GM12878 (cell line): ENCODE data around the gene NF1. TPM values are rescaled to one million over a fixed set of nuclear protein-coding genes. Genes with fewer than 3 reads are reported as not detected.

Experiments used
- ATAC-seq: fragments of 200-7000 bp; cut with Tn5 transposase; 3 replicates; pipeline ENCODE4 v1.9.1; 2020; ENCODE audit warnings: mild to moderate bottlenecking, moderate library complexity
- BruUV-seq: library from RNA; stranded (reverse); fragments of 400-500 nt; replicated peaks from 2 replicates; lab custom pipeline; 2021; lab: Mats Ljungman, UMichigan
- CTCF ChIA-PET: fragments of 300-600 bp; sonication (Branson Sonifier 250); formaldehyde crosslinking; extraction: SDS; loops from one replicate; lab custom pipeline; 2021; ENCODE audit warnings: inconsistent platforms; lab: Yijun Ruan, JAX
- POLR2A ChIA-PET: fragments of 350-600 bp; formaldehyde crosslinking; extraction: SDS; loops from one replicate; lab custom pipeline; 2021; ENCODE audit warnings: inconsistent platforms; lab: Charles Lee
- RAD21 ChIA-PET: fragments of 300-600 bp; sonication (Branson Sonifier 250); formaldehyde crosslinking; loops from one replicate; lab custom pipeline; 2023; ENCODE audit warnings: antibody characterized with exemption; ENCODE audit not compliant: unreplicated experiment; lab: Charles Lee
- SMC1A ChIA-PET: fragments of 300-600 bp; sonication (Branson Sonifier 250); formaldehyde crosslinking; loops from one replicate; lab custom pipeline; 2023; ENCODE audit not compliant: unreplicated experiment, uncharacterized antibody; lab: Charles Lee
- DNase-seq: peaks from one replicate; pipeline ENCODE4 v3.0.0-alpha.2; 2011; ENCODE audit warnings: low read depth, low spot score
- FAIRE-seq: peaks from 3 replicates; lab custom pipeline; 2011; peaks lifted over from hg19 to GRCh38; lab: Jason Lieb, UNC
- H2AFZ ChIP-seq: 2 replicates; pipeline ENCODE4 v1.6.0; 2011; ENCODE audit warnings: low read depth, low read length, control low read depth; ENCODE audit not compliant: control insufficient read depth
- H3K27ac ChIP-seq: 2 replicates; pipeline ENCODE4 v1.5.1; 2011; ENCODE audit warnings: control low read depth; ENCODE audit not compliant: control insufficient read depth, insufficient read depth
- H3K27me3 ChIP-seq, 2 experiments: replicated peaks in 1 of 2; 2 replicates each; pipeline versions ENCODE4 v1.6.0 to v1.6.1; 2011; ENCODE audit warnings: low read length in 1 of 2; ENCODE audit not compliant: control insufficient read depth in 2 of 2, insufficient read depth in 2 of 2
- H3K36me3 ChIP-seq, 2 experiments: 2 replicates each; pipeline ENCODE4 v1.5.1; 2011; ENCODE audit warnings: low read length in 1 of 2; ENCODE audit not compliant: control insufficient read depth in 2 of 2, insufficient read depth in 2 of 2
- H3K4me1 ChIP-seq: 2 replicates; pipeline ENCODE4 v1.6.1; 2011; ENCODE audit warnings: mild to moderate bottlenecking, low read length, moderate library complexity, mixed read lengths; ENCODE audit not compliant: control insufficient read depth, insufficient read depth
- H3K4me2 ChIP-seq: 2 replicates; pipeline ENCODE4 v1.6.0; 2011; ENCODE audit warnings: control low read depth; ENCODE audit not compliant: control insufficient read depth, insufficient read depth
- H3K4me3 ChIP-seq: fragments of 200-600 bp; sonication (generic); 2 replicates; pipeline ENCODE4 v1.5.1; 2016
- H3K79me2 ChIP-seq: 2 replicates; pipeline ENCODE4 v1.6.0; 2011; ENCODE audit warnings: low read length; ENCODE audit not compliant: control insufficient read depth, insufficient read depth
- H3K9ac ChIP-seq: 2 replicates; pipeline ENCODE4 v1.8.0; 2011; ENCODE audit warnings: low read length, control low read depth, mixed read lengths; ENCODE audit not compliant: control insufficient read depth, insufficient read depth
- H3K9me3 ChIP-seq: replicated peaks from 3 replicates; pipeline ENCODE4 v1.5.1; 2011; ENCODE audit warnings: mild to moderate bottlenecking, low read length; ENCODE audit not compliant: control insufficient read depth, insufficient read depth
- H4K20me1 ChIP-seq: 2 replicates; pipeline ENCODE4 v1.6.0; 2011; ENCODE audit not compliant: control insufficient read depth, insufficient read depth
- CBX5 ChIP-seq: sonication (generic); IDR thresholded peaks from 2 replicates; pipeline ENCODE4 v1.6.1; 2016; ENCODE audit warnings: low read depth, moderate library complexity, mild to moderate bottlenecking, inconsistent platforms
- EGR1 ChIP-seq, 2 experiments: IDR thresholded peaks; 1 replicate in 1 of 2; 2 replicates in 1 of 2; pipeline ENCODE4 v1.6.1; 2011 to 2012; ENCODE audit warnings: low read depth in 2 of 2, low read length in 2 of 2, borderline replicate concordance in 1 of 2, mild to moderate bottlenecking in 1 of 2, moderate library complexity in 1 of 2
- FOS ChIP-seq: IDR thresholded peaks from 3 replicates; pipeline ENCODE4 v1.6.1; 2011; ENCODE audit warnings: borderline replicate concordance; ENCODE audit not compliant: insufficient read length; ENCODE audit errors: extremely low read depth
- KDM1A ChIP-seq: fragments of 200-600 bp; sonication (generic); IDR thresholded peaks from 2 replicates; pipeline ENCODE4 v1.6.1; 2016; ENCODE audit warnings: borderline replicate concordance
- MTA2 ChIP-seq: fragments of 450-650 bp; IDR thresholded peaks from 2 replicates; pipeline ENCODE4 v1.6.1; 2016; ENCODE audit warnings: low read depth, mild to moderate bottlenecking, moderate library complexity
- RAD51 ChIP-seq: fragments of 450-650 bp; IDR thresholded peaks from 2 replicates; pipeline ENCODE4 v1.6.1; 2016; ENCODE audit warnings: moderate library complexity, mild to moderate bottlenecking, inconsistent platforms
- RUNX3 ChIP-seq: IDR thresholded peaks from 2 replicates; pipeline ENCODE4 v1.6.1; 2012; ENCODE audit warnings: low read length, inconsistent platforms
- SMAD5 ChIP-seq: IDR thresholded peaks from 2 replicates; pipeline ENCODE4 v1.6.1; 2016; ENCODE audit warnings: antibody characterized with exemption, low read depth
- TARDBP ChIP-seq: IDR thresholded peaks from 2 replicates; pipeline ENCODE4 v1.6.1; 2016; ENCODE audit warnings: borderline replicate concordance
- TCF12 ChIP-seq: IDR thresholded peaks from 2 replicates; pipeline ENCODE4 v1.6.1; 2011; ENCODE audit warnings: low read depth, mild to moderate bottlenecking, low read length
- TCF3 ChIP-seq: IDR thresholded peaks from 2 replicates; pipeline ENCODE4 v1.6.1; 2012; ENCODE audit warnings: low read depth, mild to moderate bottlenecking, low read length, borderline replicate concordance; ENCODE audit not compliant: insufficient read depth
- YBX1 ChIP-seq: fragments of 450-650 bp; IDR thresholded peaks from 2 replicates; pipeline ENCODE4 v1.6.1; 2016; ENCODE audit warnings: antibody characterized with exemption
- ZNF24 ChIP-seq: fragments of 450-650 bp; IDR thresholded peaks from 2 replicates; pipeline ENCODE4 v1.6.1; 2017; ENCODE audit warnings: antibody characterized with exemption, mild to moderate bottlenecking
- WGBS: methylation state at CpG from one replicate; pipeline ENCODE4 v1.1.6; 2016; ENCODE audit warnings: low lambda C conversion rate; ENCODE audit not compliant: insufficient replicate concordance, insufficient coverage; ENCODE audit errors: missing lambda C conversion rate; 5-methylcytosine and 5-hydroxymethylcytosine counted together
- in situ Hi-C: fragments of 300-500 bp; cut with MboI; formaldehyde crosslinking; loops from 9 replicates; pipeline ENCODE4 v1.14.3; 2018; ENCODE audit warnings: mixed read lengths
- intact Hi-C: fragments of 100-400 bp; cut with micrococcal nuclease; formaldehyde crosslinking; loops from one replicate; pipeline ENCODE4 v1.14.2; 2022; ENCODE audit not compliant: unreplicated experiment
- polyA plus RNA-seq, 11 experiments: library from polyadenylated mRNA; depleted of rRNA in 4 of 11; unstranded in 6 of 11; stranded (reverse) in 5 of 11; fragments of >200 nt; fragmentation: Nextera tagmentation in 4 of 11; fragmentation: Illumina TruSeq in 1 of 11; extraction: Ambion mirVana in 4 of 11; extraction: Trizol in 1 of 11; gene quantifications; 1 replicate in 1 of 11; 2 replicates in 10 of 11; pipeline versions ENCODE4 v1.2.1 to v1.2.3, GENCODE V29; 2011 to 2016; ENCODE audit warnings: inconsistent platforms in 2 of 11, missing spikeins in 2 of 11, low read depth in 1 of 11
- total RNA-seq, 4 experiments: library from RNA; depleted of rRNA in 3 of 4; stranded (reverse); fragments of >200 nt in 3 of 4; fragmentation: Illumina TruSeq in 1 of 4; extraction: Trizol in 1 of 4; gene quantifications; 2 replicates each; pipeline versions ENCODE4 v1.2.1 to v1.2.3, GENCODE V29; 2013 to 2021
- TF ChIP-seq, protein P1 (sequence below): fragments of 450-650 bp; formaldehyde crosslinking; IDR thresholded peaks from 2 replicates; pipeline ENCODE4 v1.4.0; 2022; ENCODE audit warnings: mild to moderate bottlenecking, moderate library complexity
- TF ChIP-seq, protein P2 (sequence below): fragments of 450-650 bp; IDR thresholded peaks from 2 replicates; pipeline ENCODE4 v1.6.1; 2017; ENCODE audit warnings: borderline replicate concordance
- TF ChIP-seq, protein P3 (sequence below): IDR thresholded peaks from 2 replicates; pipeline ENCODE4 v1.6.1; 2012; ENCODE audit warnings: low read depth, low read length, improper control_type of control experiment
- TF ChIP-seq, protein P4 (sequence below): fragments of 450-650 bp; IDR thresholded peaks from 2 replicates; pipeline ENCODE4 v1.6.1; 2016; ENCODE audit warnings: mild to moderate bottlenecking

The NF1 gene
- total and polyA plus RNA-seq, 10 of the 15 experiments (the other 5 are each of a cell fraction or from before 2014, with no cell fraction given): 2.5 to 31.8 (median 16.6) TPM

DNA sequence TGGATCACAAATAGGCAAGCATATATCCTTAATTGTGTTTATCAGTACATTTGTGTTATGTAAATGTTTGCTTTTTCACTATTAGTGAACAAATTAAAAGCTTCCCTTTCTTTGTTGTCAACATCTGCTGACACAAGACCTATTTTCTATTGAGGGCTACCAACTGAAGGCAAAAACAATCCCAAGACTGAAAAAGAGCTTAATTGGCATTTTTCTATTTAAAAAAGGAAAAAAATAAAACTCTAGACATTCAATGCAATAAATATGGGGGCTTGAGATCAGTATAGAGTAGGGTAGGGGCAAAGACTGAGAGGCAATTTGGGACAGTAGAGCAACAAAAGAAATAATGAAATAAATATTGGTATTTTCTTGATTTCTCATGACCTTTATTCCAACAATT, 178.0 kb downstream of the NF1 start (continued):
- TF ChIP-seq, protein P1, sequence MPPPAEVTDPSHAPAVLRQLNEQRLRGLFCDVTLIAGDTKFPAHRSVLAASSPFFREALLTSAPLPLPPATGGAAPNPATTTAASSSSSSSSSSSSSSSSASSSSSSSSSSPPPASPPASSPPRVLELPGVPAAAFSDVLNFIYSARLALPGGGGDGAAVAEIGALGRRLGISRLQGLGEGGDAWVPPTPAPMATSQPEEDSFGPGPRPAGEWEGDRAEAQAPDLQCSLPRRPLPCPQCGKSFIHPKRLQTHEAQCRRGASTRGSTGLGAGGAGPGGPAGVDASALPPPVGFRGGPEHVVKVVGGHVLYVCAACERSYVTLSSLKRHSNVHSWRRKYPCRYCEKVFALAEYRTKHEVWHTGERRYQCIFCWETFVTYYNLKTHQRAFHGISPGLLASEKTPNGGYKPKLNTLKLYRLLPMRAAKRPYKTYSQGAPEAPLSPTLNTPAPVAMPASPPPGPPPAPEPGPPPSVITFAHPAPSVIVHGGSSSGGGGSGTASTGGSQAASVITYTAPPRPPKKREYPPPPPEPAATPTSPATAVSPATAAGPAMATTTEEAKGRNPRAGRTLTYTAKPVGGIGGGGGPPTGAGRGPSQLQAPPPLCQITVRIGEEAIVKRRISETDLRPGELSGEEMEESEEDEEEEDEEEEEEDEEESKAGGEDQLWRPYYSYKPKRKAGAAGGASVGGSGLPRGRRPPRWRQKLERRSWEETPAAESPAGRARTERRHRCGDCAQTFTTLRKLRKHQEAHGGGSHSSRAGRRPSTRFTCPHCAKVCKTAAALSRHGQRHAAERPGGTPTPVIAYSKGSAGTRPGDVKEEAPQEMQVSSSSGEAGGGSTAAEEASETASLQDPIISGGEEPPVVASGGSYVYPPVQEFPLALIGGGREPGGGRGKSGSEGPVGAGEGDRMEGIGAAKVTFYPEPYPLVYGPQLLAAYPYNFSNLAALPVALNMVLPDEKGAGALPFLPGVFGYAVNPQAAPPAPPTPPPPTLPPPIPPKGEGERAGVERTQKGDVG (CRISPR knock-in tag): no peak
- no peak for TF ChIP-seq YBX1

DNA sequence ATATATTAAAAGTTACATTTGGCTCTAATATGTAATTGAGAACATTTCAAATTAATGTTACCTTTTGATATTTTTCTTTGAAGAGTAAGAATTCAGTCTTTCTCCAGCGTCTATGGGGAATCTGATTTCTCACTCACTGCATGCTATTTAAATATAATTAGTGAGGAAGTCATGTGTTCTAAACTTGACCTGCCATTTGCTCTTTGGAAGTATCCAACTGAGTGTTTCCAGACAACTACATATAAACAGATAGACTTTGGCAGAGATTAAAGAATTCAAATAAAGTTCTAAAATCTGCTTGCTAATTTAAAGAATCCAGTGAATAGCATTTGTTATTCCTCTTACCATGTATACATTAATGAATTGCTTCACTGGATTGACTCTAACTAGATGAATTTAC, 178.7 kb downstream of the NF1 start:
- Histone ChIP-seq H4K20me1 (no peaks in the 10 kb centered on the region), H3K36me3 (peaks cover 0 to 8% of the 10 kb centered on the region in 2 experiments; a peak in 2 of 4 replicates), H3K9ac (no peak overlapping the region), H3K27ac (no peak overlapping the region), H3K9me3 (no peaks in the 10 kb centered on the region), H3K79me2 (no peaks in the 10 kb centered on the region), H3K4me3 (no peak overlapping the region), H2AFZ (no peak overlapping the region), H3K27me3 (no peaks in the 10 kb centered on the region), H3K4me1 (no peaks in the 10 kb centered on the region), H3K4me2 (no peak overlapping the region)
- POLR2A ChIA-PET: no interaction called here
- BruUV-seq: no TSS peak
- CTCF ChIA-PET: no interaction called here
- SMC1A ChIA-PET: no interaction called here
- FAIRE-seq (no peak), DNase-seq (no peak), ATAC-seq (no peak)
- in situ Hi-C loops (no loop called here), intact Hi-C loops (no loop called here)
- RAD21 ChIA-PET: no interaction called here
- WGBS: 100% methylated on average over 1 of the region's 1 CpG
- TF ChIP-seq CBX5 (no peak), TCF12 (no peak), TCF3 (no peak), KDM1A (no peak), RUNX3 (no peak), ZNF24 (no peak), EGR1 (IDR thresholded peaks at IDR 0.05; ENCODE audit: borderline replicate concordance in 1 of 2, low read depth in 2 of 2, low read length in 2 of 2) (no peak), FOS (no peak), SMAD5 (no peak), RAD51 (no peak), MTA2 (no peak), TARDBP (no peak)
- TF ChIP-seq, protein P2, sequence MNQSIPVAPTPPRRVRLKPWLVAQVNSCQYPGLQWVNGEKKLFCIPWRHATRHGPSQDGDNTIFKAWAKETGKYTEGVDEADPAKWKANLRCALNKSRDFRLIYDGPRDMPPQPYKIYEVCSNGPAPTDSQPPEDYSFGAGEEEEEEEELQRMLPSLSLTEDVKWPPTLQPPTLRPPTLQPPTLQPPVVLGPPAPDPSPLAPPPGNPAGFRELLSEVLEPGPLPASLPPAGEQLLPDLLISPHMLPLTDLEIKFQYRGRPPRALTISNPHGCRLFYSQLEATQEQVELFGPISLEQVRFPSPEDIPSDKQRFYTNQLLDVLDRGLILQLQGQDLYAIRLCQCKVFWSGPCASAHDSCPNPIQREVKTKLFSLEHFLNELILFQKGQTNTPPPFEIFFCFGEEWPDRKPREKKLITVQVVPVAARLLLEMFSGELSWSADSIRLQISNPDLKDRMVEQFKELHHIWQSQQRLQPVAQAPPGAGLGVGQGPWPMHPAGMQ: no peak
- TF ChIP-seq, protein P3, sequence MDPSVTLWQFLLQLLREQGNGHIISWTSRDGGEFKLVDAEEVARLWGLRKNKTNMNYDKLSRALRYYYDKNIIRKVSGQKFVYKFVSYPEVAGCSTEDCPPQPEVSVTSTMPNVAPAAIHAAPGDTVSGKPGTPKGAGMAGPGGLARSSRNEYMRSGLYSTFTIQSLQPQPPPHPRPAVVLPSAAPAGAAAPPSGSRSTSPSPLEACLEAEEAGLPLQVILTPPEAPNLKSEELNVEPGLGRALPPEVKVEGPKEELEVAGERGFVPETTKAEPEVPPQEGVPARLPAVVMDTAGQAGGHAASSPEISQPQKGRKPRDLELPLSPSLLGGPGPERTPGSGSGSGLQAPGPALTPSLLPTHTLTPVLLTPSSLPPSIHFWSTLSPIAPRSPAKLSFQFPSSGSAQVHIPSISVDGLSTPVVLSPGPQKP: no peak
- TF ChIP-seq, protein P4, sequence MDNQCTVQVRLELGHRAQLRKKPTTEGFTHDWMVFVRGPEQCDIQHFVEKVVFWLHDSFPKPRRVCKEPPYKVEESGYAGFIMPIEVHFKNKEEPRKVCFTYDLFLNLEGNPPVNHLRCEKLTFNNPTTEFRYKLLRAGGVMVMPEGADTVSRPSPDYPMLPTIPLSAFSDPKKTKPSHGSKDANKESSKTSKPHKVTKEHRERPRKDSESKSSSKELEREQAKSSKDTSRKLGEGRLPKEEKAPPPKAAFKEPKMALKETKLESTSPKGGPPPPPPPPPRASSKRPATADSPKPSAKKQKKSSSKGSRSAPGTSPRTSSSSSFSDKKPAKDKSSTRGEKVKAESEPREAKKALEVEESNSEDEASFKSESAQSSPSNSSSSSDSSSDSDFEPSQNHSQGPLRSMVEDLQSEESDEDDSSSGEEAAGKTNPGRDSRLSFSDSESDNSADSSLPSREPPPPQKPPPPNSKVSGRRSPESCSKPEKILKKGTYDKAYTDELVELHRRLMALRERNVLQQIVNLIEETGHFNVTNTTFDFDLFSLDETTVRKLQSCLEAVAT: no peak
